Gastrocnemius medialis (tissue), 4 donors: ENCODE measurements around the gene GAD2. TPM values are rescaled to one million over a fixed set of nuclear protein-coding genes. Genes with fewer than 3 reads are reported as not detected.

Experiments
- ATAC-seq, 2 donors: fragments of 150-250 bp; one replicate each; pipeline ENCODE4 v1.9.1; 2016
- DNase-seq, 2 donors: peaks; one replicate each; pipeline ENCODE4 v3.0.0-alpha.2; 2019
- H3K27ac ChIP-seq, 4 donors: fragments of 200-600 bp; sonication (generic); 1 replicate in 1 of 4; 2 replicates in 3 of 4; pipeline ENCODE4 v1.5.1; 2016 to 2018; ENCODE audit warnings: mild to moderate bottlenecking in 2 of 4, moderate library complexity in 1 of 4
- H3K27me3 ChIP-seq, 3 donors: fragments of 200-600 bp; sonication (generic) in 2 of 3; 1 replicate in 1 of 3; 2 replicates in 2 of 3; pipeline versions ENCODE4 v1.5.1 to v1.6.0; 2016 to 2019; ENCODE audit warnings: mild to moderate bottlenecking in 1 of 3, moderate library complexity in 1 of 3
- H3K36me3 ChIP-seq, 2 donors: fragments of 200-600 bp; sonication (generic) in 1 of 2; one replicate each; pipeline ENCODE4 v1.5.1; 2017 to 2018
- H3K4me1 ChIP-seq, 2 donors: fragments of 200-600 bp; sonication (generic) in 1 of 2; one replicate each; pipeline ENCODE4 v1.5.1; 2016 to 2017; ENCODE audit warnings: mild to moderate bottlenecking in 2 of 2
- H3K4me3 ChIP-seq, 4 donors: fragments of 200-600 bp; sonication (generic) in 3 of 4; 1 replicate in 1 of 4; 2 replicates in 3 of 4; pipeline ENCODE4 v1.5.1; 2016 to 2019; ENCODE audit warnings: mild to moderate bottlenecking in 2 of 4
- H3K9me3 ChIP-seq, 3 donors: fragments of 200-600 bp; sonication (generic) in 2 of 3; 1 replicate in 1 of 3; 2 replicates in 2 of 3; pipeline ENCODE4 v1.5.1; 2016 to 2019
- CTCF ChIP-seq, 5 experiments: fragments of 450-650 bp in 3 of 5; fragments of 200-600 bp in 2 of 5; sonication (generic) in 2 of 5; IDR thresholded peaks in 4 of 5; conservative IDR thresholded peaks in 1 of 5; 1 replicate in 4 of 5; 2 replicates in 1 of 5; pipeline ENCODE4 v1.5.1; 2016 to 2019; ENCODE audit warnings: antibody characterized with exemption in 5 of 5, mild to moderate bottlenecking in 3 of 5, moderate library complexity in 3 of 5
- POLR2A ChIP-seq, 2 donors: fragments of 450-650 bp; IDR thresholded peaks; one replicate each; pipeline ENCODE4 v1.6.1; 2017; ENCODE audit warnings: antibody characterized with exemption in 2 of 2, mild to moderate bottlenecking in 2 of 2, moderate library complexity in 2 of 2
- in situ Hi-C, 4 donors: fragments of 200-750 bp; cut with MboI; loops; one replicate each; pipeline versions ENCODE4 v1.15.0 to v1.8.0; 2017; ENCODE audit warnings: low sequenced_read_pairs in 4 of 4
- intact Hi-C: fragments of 100-400 bp; cut with DNase I; formaldehyde crosslinking; loops from one replicate; pipeline ENCODE4 v1.15.1; 2023; ENCODE audit warnings: low total_unique reads
- total RNA-seq, 4 donors: library from RNA; depleted of rRNA; stranded (reverse); fragments of >200 nt; gene quantifications; one replicate each; pipeline versions ENCODE4 v1.1.0 to v1.2.3, GENCODE V29; 2016

The GAD2 gene
- total RNA-seq, 4 donors from 2014 or later = not detected

- ATAC-seq = no peak
- no peaks in the 10 kb centered on the region for H3K27me3 ChIP-seq
Observed at GRCh38 chr10:26314265-26315013, 97.9 kb downstream of the GAD2 start.

GRCh38 chr10:26318672-26319071 is 102.1 kb downstream of the GAD2 start:
- Histone ChIP-seq H3K27me3 (no peaks in the 10 kb centered on the region), H3K4me3 (no peak overlapping the region), H3K27ac (no peak overlapping the region), H3K36me3 (no peaks in the 10 kb centered on the region), H3K4me1 (no peaks in the 10 kb centered on the region), H3K9me3 (no peaks in the 10 kb centered on the region)
- TF ChIP-seq CTCF (IDR thresholded peaks at IDR 0.05 in 4 of 5, conservative IDR thresholded peaks at IDR 0.05 in 1 of 5) = no peak
- TF ChIP-seq POLR2A (IDR thresholded peaks at IDR 0.05) = no peak
- ATAC-seq = no peak
- no peak for DNase-seq
- in situ Hi-C loops = no loop called here
- intact Hi-C loops = no loop called here

More at GRCh38 chr10:26314265-26315013, 97.9 kb downstream of the GAD2 start:
- in situ Hi-C loops (no loop called here), intact Hi-C loops (no loop called here)
- Histone ChIP-seq H3K4me1 (no peaks in the 10 kb centered on the region), H3K9me3 (no peaks in the 10 kb centered on the region), H3K27ac (no peak overlapping the region), H3K4me3 (no peak overlapping the region), H3K36me3 (no peaks in the 10 kb centered on the region)
- no peak for DNase-seq
- no peak for TF ChIP-seq CTCF (IDR thresholded peaks at IDR 0.05 in 4 of 5, conservative IDR thresholded peaks at IDR 0.05 in 1 of 5)
- no peak for TF ChIP-seq POLR2A (IDR thresholded peaks at IDR 0.05)

- Histone ChIP-seq H3K4me1 (no peaks in the 10 kb centered on the region), H3K27ac (no peak overlapping the region), H3K9me3 (no peaks in the 10 kb centered on the region), H3K36me3 (no peaks in the 10 kb centered on the region), H3K27me3 (no peaks in the 10 kb centered on the region), H3K4me3 (no peak overlapping the region)
- TF ChIP-seq POLR2A (IDR thresholded peaks at IDR 0.05) = no peak
- TF ChIP-seq CTCF (IDR thresholded peaks at IDR 0.05 in 4 of 5, conservative IDR thresholded peaks at IDR 0.05 in 1 of 5) = no peak
- intact Hi-C loops (no loop called here), in situ Hi-C loops (no loop called here)
- ATAC-seq (no peak), DNase-seq (no peak)
Observed at GRCh38 chr10:26323219-26323618, 106.6 kb downstream of the GAD2 start.

- intact Hi-C loops = no loop called here
- Histone ChIP-seq H3K9me3 (no peaks in the 10 kb centered on the region), H3K4me3 (no peak overlapping the region), H3K27me3 (no peaks in the 10 kb centered on the region), H3K36me3 (no peaks in the 10 kb centered on the region), H3K27ac (no peak overlapping the region), H3K4me1 (no peaks in the 10 kb centered on the region)
- DNase-seq = no peak
- TF ChIP-seq POLR2A (IDR thresholded peaks at IDR 0.05) (no peak), CTCF (IDR thresholded peaks at IDR 0.05 in 4 of 5, conservative IDR thresholded peaks at IDR 0.05 in 1 of 5) (no peak)
- in situ Hi-C loops = loop anchor here in 1 of 4 donors (25.0 kb wide), 1 partner anchor 560 kb away; no protein-coding TSS in a partner anchor
- no peak for ATAC-seq
Observed at GRCh38 chr10:26326851-26327250, 110.3 kb downstream of the GAD2 start.
